GM21390 (cell line): Measurements from ENCODE around the gene TMPRSS7.
A peak's percentile ranks its signal among the peaks of the same experiment; 100 is the strongest.
"Not testable (repeated sequence)": the region's sequence is repeated elsewhere in the genome, so short reads cannot be mapped to it uniquely, and the experiment has no call there.

Experiments
- ATAC-seq: cut with Tn5 transposase; IDR thresholded peaks from one replicate; pipeline ENCODE4 v1.9.1; 2021; ENCODE audit not compliant: unreplicated experiment

The TMPRSS7 gene

GRCh38 chr3:112011376-112011940 lies 23.1 kb upstream of the TMPRSS7 start:
- ATAC-seq, result no peak

- ATAC-seq, result no peak
Observed at GRCh38 chr3:112012205-112012992, 22.1 kb upstream of the TMPRSS7 start.

- ATAC-seq, result peak; percentile 87
Observed at GRCh38 chr3:112013058-112013783, 21.3 kb upstream of the TMPRSS7 start.

- ATAC-seq, result peak; percentile 29
Observed at GRCh38 chr3:112013784-112014143, 20.8 kb upstream of the TMPRSS7 start.

GRCh38 chr3:112017091-112017490 lies 17.4 kb upstream of the TMPRSS7 start:
- ATAC-seq, result no peak

- no peak for ATAC-seq
Observed at GRCh38 chr3:112018712-112019111, 15.8 kb upstream of the TMPRSS7 start.

- no peak for ATAC-seq
Observed at GRCh38 chr3:112019716-112020115, 14.8 kb upstream of the TMPRSS7 start.

- no peak for ATAC-seq
Observed at GRCh38 chr3:112020674-112021085, 13.9 kb upstream of the TMPRSS7 start.

GRCh38 chr3:112027142-112027541 lies 7.4 kb upstream of the TMPRSS7 start:
- no peak for ATAC-seq

GRCh38 chr3:112027826-112028225 lies 6.7 kb upstream of the TMPRSS7 start:
- no peak for ATAC-seq

- ATAC-seq, result no peak
Observed at GRCh38 chr3:112030901-112031300, 3.6 kb upstream of the TMPRSS7 start.

- ATAC-seq, result no peak
Observed at GRCh38 chr3:112032098-112032731, 2.3 kb upstream of the TMPRSS7 start.

GRCh38 chr3:112035241-112035640 lies 705 bp downstream of the TMPRSS7 start:
- ATAC-seq, result no peak

GRCh38 chr3:112037194-112037593 lies 2.7 kb downstream of the TMPRSS7 start:
- not testable (repeated sequence) for ATAC-seq

- no peak for ATAC-seq
Observed at GRCh38 chr3:112038863-112039262, 4.3 kb downstream of the TMPRSS7 start.

GRCh38 chr3:112041321-112041720 lies 6.8 kb downstream of the TMPRSS7 start:
- ATAC-seq, result no peak

GRCh38 chr3:112042842-112043280 lies 8.3 kb downstream of the TMPRSS7 start:
- no peak for ATAC-seq

GRCh38 chr3:112043621-112044201 lies 9.2 kb downstream of the TMPRSS7 start:
- peak; percentile 96 for ATAC-seq

GRCh38 chr3:112046599-112046998 lies 12.1 kb downstream of the TMPRSS7 start:
- ATAC-seq, result no peak

GRCh38 chr3:112047264-112047663 lies 12.7 kb downstream of the TMPRSS7 start:
- no peak for ATAC-seq

- ATAC-seq, result no peak
Observed at GRCh38 chr3:112048911-112049310, 14.4 kb downstream of the TMPRSS7 start.
